Measurements from ENCODE around the gene PPP1R3G.

The PPP1R3G gene

GRCh38 chr6:5071216-5071615 is 13.9 kb upstream of the PPP1R3G start:
- no peak for DNase-seq (ENCODE audit: low read depth in 4 of 4, low spot score in 1 of 4)

- no peak for DNase-seq (ENCODE audit: low read depth in 4 of 4, low spot score in 1 of 4)
Measured at GRCh38 chr6:5072440-5072839, 12.7 kb upstream of the PPP1R3G start.

DNA sequence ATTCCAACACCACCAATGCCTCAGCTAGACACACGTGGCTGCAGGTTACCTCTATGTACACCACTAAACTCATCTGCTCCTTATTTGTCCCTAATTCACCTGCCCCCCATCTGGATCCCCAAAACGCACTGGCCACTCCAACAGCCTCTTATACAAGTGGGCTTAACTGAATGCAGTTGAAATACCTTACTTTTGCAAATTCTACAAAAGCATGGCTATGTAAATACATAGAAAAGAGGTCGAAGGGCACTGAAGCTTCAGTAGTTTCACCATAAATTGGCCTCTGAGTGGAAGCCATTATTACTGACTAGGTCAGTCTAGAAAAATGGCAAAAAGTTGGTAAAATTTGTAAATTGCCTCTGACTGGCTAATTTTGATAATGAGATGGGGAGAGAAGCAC is 11.1 kb upstream of the PPP1R3G start:
- DNase-seq (ENCODE audit: low read depth in 4 of 4, low spot score in 1 of 4), result no peak

DNA sequence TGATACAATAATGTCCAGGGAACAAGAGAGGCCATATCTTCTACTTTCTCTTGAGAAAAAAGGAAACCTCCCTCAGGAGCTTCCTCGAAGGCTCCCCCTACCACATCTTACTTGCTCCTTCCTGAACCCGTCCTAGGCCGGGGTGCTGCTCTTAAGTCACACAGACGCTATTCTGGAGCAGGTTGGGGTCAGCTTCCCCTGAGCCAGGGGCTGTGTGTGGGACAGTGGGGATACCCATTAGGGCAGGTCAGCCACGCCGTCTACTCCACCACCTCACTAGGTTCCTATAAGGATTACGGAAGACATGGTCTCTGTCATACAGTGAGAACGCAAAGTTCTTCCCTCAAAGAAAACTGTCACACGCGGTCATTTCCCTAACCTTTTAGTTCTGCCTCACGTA is 8.2 kb upstream of the PPP1R3G start:
- DNase-seq (ENCODE audit: low read depth in 4 of 4, low spot score in 1 of 4), result no peak

DNA sequence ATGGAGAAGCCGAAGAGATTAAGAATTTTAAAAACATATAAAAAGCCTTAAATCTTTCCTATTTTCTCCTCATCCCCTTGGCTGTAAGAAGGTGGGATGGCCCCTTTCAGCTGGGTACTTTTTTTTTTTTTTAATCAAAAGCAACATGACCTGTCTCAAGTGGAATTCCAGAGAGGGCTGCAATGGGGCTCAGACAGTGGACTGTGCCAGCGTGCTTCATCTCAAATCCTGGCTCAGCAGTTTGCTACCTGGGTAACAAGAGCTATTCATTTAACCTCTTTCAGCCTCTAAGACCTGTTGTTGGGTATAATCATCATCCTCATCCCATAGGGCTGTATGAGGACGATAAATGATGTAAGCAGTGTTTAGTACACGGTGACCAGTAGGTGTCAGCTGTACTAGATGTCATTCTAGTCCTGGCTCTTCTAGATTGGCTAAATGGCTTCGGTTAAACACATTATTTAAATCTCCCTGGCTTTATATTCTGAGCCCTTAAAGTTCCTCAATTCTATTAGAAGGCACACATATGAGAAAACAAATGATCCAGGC is 6.9 kb upstream of the PPP1R3G start:
- no peak for DNase-seq (ENCODE audit: low read depth in 4 of 4, low spot score in 1 of 4)

GRCh38 chr6:5079692-5080091 is 5.4 kb upstream of the PPP1R3G start:
- DNase-seq (ENCODE audit: low read depth in 4 of 4, low spot score in 1 of 4), result no peak

DNA sequence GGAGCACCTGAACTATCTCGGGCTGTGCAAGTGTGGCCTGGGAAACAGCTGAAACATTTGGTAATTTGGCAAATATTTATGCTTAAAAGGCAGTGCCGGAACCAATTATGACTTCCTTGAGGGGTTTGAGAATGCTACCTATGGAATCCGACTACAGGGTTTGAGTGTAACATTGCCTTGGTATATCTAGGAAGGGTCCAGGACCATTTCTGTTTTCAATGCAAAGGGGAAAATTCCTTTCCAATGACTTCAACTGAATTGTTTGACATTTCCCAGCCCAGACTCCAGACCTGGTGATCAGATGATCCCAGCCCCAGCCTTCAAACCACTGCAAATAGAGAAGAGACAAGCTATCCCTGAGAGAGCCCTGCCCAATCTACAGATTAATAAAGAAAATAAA is 4.6 kb upstream of the PPP1R3G start:
- DNase-seq (ENCODE audit: low read depth in 4 of 4, low spot score in 1 of 4), result no peak

DNA sequence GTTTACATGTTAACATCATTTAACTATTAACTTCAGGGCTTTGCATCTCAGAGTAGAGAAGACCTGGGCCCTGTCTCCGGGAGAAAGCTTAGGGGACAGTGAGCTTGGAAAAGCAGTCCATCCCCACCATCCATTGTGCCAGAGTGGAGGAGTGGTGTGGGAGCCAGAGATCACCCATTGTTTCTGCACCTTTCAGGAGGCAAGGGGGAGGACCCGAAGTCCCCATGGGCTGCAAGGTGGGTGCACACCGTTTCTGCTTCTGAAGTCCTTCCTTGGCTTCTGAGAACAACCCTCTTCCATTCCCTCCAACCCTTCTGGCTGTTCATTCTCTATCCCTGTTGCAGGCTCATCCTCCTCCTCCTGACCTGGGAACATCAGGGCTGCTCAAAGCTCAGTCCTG is 4.0 kb upstream of the PPP1R3G start:
- no peak for DNase-seq (ENCODE audit: low read depth in 4 of 4, low spot score in 1 of 4)

- no peak for DNase-seq (ENCODE audit: low read depth in 4 of 4, low spot score in 1 of 4)
Measured at GRCh38 chr6:5081955-5082354, 3.2 kb upstream of the PPP1R3G start.

- no peak for DNase-seq (ENCODE audit: low read depth in 4 of 4, low spot score in 1 of 4)
Measured at GRCh38 chr6:5082487-5083306, 2.4 kb upstream of the PPP1R3G start.

- DNase-seq (ENCODE audit: low read depth in 4 of 4, low spot score in 1 of 4), result no peak
Measured at GRCh38 chr6:5083307-5083583, 1.9 kb upstream of the PPP1R3G start.

DNA sequence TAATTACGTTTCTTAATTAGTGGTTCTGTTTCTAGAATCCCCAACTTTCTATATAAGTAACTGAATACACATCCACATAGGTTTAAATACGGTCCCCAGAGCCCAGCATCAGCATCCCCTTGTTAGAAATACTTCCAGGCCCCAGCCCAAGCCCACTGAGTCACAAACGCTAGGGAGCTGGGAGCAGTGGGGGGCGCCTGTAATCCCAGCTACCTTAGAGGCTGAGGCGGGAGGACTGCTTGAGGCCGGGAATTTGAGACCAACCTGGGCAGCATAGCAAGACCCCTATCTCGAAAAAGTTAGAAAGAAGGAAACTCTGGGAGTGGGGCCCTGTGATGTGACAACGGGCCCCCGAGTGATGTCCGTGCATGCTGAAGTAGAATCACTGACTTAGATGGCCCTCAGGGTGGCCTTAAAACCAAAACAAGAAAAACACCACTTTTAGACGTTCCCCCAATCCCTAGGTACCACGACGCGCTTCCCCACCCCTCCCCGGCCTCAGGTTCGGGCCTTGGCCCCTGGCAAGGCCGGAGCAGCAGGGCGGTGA is 1.3 kb upstream of the PPP1R3G start:
- DNase-seq (ENCODE audit: low read depth in 4 of 4, low spot score in 1 of 4), result no peak

GRCh38 chr6:5084360-5084780 is 771 bp upstream of the PPP1R3G start:
- DNase-seq (ENCODE audit: low read depth in 4 of 4, low spot score in 1 of 4), result no peak

DNA sequence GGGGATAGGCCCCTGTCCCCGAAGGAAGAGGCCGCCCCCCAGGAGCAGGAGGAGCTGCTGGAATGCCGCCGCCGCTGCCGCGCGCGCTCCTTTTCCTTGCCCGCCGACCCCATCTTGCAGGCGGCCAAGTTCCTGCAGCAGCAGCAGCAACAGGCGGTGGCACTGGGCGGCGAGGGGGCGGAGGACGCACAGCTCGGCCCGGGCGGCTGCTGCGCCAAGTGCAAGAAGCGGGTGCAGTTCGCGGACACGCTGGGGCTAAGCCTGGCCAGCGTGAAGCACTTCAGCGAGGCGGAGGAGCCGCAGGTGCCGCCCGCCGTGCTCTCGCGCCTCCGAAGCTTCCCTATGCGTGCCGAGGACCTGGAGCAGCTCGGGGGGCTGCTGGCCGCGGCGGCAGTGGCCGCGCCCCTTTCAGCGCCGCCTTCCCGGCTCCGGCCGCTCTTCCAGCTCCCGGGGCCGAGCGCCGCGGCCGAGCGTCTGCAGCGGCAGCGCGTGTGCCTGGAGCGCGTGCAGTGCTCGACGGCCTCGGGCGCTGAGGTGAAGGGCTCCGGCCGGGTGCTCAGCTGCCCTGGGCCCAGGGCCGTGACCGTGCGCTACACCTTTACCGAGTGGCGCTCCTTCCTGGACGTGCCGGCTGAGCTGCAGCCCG is 630 bp downstream of the PPP1R3G start:
- DNase-seq (ENCODE audit: low read depth in 4 of 4, low spot score in 1 of 4), result no peak

DNA sequence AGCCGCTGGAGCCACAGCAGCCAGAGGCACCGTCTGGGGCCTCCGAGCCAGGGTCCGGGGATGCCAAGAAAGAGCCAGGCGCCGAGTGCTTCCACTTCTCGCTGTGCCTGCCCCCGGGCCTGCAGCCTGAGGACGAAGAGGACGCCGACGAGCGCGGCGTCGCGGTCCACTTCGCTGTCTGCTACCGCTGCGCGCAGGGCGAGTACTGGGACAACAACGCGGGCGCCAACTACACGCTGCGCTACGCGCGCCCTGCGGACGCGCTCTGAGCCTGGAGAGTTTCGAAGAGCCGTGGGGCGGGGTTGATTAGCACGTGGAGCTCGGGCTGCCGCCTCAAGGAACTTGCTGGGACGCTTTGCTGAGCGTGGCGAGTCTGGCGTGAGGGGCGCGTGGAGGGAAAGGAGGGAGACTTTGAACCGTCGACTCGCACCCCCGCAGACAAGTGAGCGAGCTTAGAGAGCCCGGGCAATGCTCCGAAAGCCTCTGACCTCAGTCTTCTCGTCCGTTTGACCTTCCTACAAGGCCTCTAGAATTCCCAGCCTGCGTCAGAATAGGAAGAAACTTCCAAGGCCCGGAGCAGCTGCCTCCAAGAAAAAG is 1.3 kb downstream of the PPP1R3G start:
- DNase-seq (ENCODE audit: low read depth in 4 of 4, low spot score in 1 of 4), result no peak

GRCh38 chr6:5087389-5087788 is 2.2 kb downstream of the PPP1R3G start:
- no peak for DNase-seq (ENCODE audit: low read depth in 4 of 4, low spot score in 1 of 4)

- DNase-seq (ENCODE audit: low read depth in 4 of 4, low spot score in 1 of 4), result no peak
Measured at GRCh38 chr6:5088780-5089179, 3.6 kb downstream of the PPP1R3G start.

- no peak for DNase-seq (ENCODE audit: low read depth in 4 of 4, low spot score in 1 of 4)
Measured at GRCh38 chr6:5089481-5090438, 4.6 kb downstream of the PPP1R3G start.

- DNase-seq (ENCODE audit: low read depth in 4 of 4, low spot score in 1 of 4), result no peak
Measured at GRCh38 chr6:5090603-5091002, 5.5 kb downstream of the PPP1R3G start.

DNA sequence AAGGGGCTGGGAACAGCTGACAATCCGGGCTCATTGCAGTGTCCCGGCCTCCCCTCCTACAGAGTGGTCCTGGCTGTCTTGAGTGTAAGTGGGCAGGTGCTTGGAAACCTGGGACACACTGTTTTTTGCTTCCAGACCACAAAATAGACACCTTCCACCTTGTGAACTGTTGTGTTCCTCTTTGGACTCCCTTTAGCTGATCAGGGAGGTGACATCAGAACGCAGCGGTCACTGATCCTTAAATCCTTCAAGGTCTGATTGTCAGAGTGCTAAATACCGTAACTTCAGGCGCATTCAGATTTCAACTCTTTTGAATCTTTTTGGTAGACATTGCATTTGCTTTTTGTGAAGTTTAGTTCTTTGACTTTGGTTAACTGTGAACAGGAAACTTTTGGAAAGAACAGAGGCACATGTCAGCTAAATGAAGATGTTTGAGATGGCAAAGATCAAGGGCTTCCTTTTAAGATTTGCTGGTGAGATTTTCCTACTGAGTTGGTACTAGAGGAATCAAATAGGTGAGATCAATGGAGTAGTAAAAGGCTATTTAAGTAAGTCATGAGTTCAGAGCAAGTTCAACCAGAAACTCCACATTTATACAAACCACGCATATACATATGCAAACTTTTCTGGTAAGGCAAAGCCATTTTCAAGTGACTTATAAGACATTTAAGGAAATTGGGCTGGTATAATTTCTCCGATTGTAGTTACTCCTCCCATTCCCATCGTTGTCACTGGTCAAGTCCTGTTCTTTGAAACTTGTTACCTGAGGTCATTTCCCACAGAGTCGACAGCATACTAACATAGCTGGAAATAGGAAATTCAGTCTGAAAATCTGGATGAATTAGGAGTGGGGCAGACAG is 6.3 kb downstream of the PPP1R3G start:
- DNase-seq (ENCODE audit: low read depth in 4 of 4, low spot score in 1 of 4), result no peak
